Large intestine (tissue), 3 donors: ENCODE measurements around the gene LEMD2. TPM values are rescaled to one million over a fixed set of nuclear protein-coding genes. Genes with fewer than 3 reads are reported as not detected.

Experiments
- DNase-seq, 2 donors: peaks; one replicate each; pipeline versions ENCODE4 v3.0.0 to v3.0.0-alpha.2; 2013
- H3K27ac ChIP-seq: one replicate; pipeline ENCODE4 v1.5.1; 2013; ENCODE audit warnings: low read length
- H3K27me3 ChIP-seq: 2 replicates; pipeline ENCODE4 v1.6.1; 2013; ENCODE audit warnings: low read length; ENCODE audit not compliant: control insufficient read depth, insufficient read depth
- H3K36me3 ChIP-seq: 2 replicates; pipeline ENCODE4 v1.6.1; 2013; ENCODE audit warnings: low read length; ENCODE audit not compliant: control insufficient read depth, insufficient read depth
- H3K4me1 ChIP-seq: one replicate; pipeline ENCODE4 v1.6.1; 2013; ENCODE audit warnings: low read length; ENCODE audit not compliant: control insufficient read depth, insufficient read depth
- H3K4me3 ChIP-seq: one replicate; pipeline ENCODE4 v1.5.1; 2013; ENCODE audit warnings: low read length
- H3K9me3 ChIP-seq: one replicate; pipeline ENCODE4 v1.6.1; 2013; ENCODE audit warnings: mild to moderate bottlenecking, low read depth, low read length, moderate library complexity; ENCODE audit not compliant: control insufficient read depth
- WGBS: methylation state at CpG from one replicate; pipeline ENCODE4 v1.1.5; 2013; ENCODE audit warnings: low lambda C conversion rate; ENCODE audit not compliant: insufficient coverage; 5-methylcytosine and 5-hydroxymethylcytosine counted together
- polyA plus RNA-seq: library from polyadenylated mRNA; unstranded; fragments of 120-200 nt; gene quantifications from one replicate; pipeline ENCODE4 v1.2.1, GENCODE V29; 2013

The LEMD2 gene
- polyA plus RNA-seq, 1 donor = 56.2 TPM

DNA sequence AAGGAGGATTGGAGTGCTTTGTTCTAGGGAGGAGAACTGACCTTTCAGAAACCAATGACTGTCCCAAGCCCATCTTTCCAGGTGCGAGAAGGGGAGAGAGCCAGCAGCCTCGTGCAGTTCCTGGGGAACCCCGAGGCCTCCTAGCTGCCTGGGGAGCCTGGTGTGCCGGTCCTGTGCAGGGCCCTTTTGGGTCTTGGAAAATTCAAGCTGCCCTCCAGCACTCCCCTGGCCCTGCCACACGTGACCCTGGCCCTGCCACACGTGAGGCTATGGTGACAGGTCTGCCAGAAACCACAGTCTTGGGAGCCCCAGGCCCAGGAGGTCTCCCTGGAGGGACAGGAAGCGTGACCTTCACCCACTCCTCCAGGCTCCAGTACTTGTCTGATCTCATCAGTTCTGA is 57.9 kb downstream of the LEMD2 start:
- no peak for DNase-seq
- H3K27ac ChIP-seq = no peak overlapping the region
- no CpG with 5 or more reads among the region's 7 CpGs for WGBS
- H3K27me3 ChIP-seq = no peaks in the 10 kb centered on the region
- no peaks in the 10 kb centered on the region for H3K36me3 ChIP-seq
- H3K4me3 ChIP-seq = no peak overlapping the region
- no peaks in the 10 kb centered on the region for H3K4me1 ChIP-seq
- H3K9me3 ChIP-seq = no peaks in the 10 kb centered on the region

DNA sequence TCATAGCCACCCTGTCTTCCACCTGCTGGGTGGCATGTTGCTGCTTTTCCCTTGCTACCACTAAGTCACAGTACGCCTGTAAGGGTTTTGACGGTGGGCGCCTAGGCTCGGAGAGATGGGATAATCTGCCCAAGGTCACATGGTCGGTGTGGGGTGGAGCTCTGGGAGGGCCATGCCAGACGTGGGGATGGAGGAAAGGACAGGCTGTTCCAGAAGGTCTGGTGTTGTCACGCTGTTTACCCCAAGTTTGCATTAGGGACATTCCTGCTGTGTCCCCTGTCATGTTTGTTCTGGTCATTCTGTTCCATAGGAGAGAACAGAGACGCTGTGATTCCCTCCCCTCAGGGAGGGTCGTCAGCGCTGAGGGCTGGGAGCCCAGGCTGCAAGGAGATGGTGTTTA is 58.3 kb downstream of the LEMD2 start:
- H3K4me3 ChIP-seq = no peak overlapping the region
- no peaks in the 10 kb centered on the region for H3K36me3 ChIP-seq
- H3K27ac ChIP-seq = no peak overlapping the region
- DNase-seq = no peak
- no peaks in the 10 kb centered on the region for H3K27me3 ChIP-seq
- no CpG with 5 or more reads among the region's 10 CpGs for WGBS
- H3K4me1 ChIP-seq = no peaks in the 10 kb centered on the region
- no peaks in the 10 kb centered on the region for H3K9me3 ChIP-seq

DNA sequence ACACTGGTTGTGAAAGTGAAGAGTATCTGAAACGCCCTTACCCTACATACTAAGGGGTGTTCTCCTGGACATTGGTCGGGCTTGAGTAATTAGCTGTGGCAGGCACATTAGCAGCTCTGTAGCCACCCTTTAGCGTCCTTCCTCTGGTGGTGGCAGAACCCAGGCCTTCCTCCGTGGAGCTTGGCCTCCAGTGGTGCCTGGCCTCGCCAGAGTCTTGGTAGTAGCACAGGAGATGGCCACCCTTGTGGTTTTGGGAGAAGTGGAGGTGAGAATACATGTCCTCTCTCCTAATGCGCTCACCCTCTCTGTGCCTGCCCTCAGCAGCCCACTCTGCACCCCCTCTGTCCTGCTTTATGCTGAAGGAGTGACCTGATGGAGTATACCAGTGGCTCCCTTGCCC is 59.9 kb downstream of the LEMD2 start:
- H3K36me3 ChIP-seq = no peaks in the 10 kb centered on the region
- WGBS = no CpG with 5 or more reads among the region's 6 CpGs
- H3K27ac ChIP-seq = no peak overlapping the region
- no peaks in the 10 kb centered on the region for H3K4me1 ChIP-seq
- peaks cover under 1% of the 10 kb centered on the region for H3K27me3 ChIP-seq
- no peaks in the 10 kb centered on the region for H3K9me3 ChIP-seq
- DNase-seq = no peak
- no peak overlapping the region for H3K4me3 ChIP-seq

DNA sequence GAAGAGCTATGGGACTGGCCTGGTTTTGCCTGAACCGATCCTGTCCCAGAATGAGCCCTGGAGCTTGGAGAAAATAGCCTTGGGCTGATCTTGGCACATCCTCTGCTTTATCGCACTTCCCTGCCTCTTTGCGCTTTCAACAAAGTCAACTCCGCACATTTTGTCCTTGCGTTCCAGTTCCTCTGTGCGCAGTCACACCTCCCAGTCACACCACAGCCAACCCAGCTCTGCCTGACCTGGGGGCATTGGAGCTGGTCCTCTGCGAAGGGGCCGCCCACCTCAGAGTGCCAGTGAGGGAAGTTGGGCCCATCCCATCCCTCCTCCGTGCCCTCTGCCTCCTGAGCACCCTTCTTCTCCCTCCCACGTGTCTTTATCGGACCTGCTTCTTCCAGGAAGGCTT is 60.5 kb downstream of the LEMD2 start:
- H3K9me3 ChIP-seq = no peaks in the 10 kb centered on the region
- no peaks in the 10 kb centered on the region for H3K36me3 ChIP-seq
- H3K27me3 ChIP-seq = peaks cover 6% of the 10 kb centered on the region
- WGBS = 100% methylated on average over 1 of the region's 11 CpGs
- DNase-seq = no peak
- no peak overlapping the region for H3K4me3 ChIP-seq
- no peaks in the 10 kb centered on the region for H3K4me1 ChIP-seq
- H3K27ac ChIP-seq = no peak overlapping the region

DNA sequence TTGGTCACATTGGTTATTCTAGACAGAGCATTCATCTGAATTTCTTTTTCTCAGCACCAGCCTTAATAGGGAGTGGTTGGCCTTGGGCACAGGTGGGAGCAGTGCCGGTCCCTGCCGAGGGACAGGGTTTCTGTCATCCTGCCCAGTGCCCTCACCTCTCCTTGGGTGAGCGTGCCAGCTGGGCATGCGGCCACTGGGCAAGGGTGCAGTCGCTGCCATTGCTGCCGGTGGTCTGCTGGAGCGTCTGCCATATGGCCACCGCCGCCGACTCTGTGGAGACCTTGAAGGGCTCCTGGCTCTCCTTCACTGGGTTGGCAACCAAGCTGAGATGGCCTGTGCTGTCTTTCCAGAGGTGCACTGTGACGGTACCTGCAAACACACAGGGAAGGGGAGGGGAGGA is 61.0 kb downstream of the LEMD2 start:
- Histone ChIP-seq H3K4me3 (no peak overlapping the region), H3K27ac (no peak overlapping the region), H3K36me3 (no peaks in the 10 kb centered on the region), H3K9me3 (no peaks in the 10 kb centered on the region), H3K27me3 (peaks cover 7% of the 10 kb centered on the region), H3K4me1 (no peaks in the 10 kb centered on the region)
- WGBS = no CpG with 5 or more reads among the region's 11 CpGs
- DNase-seq = no peak

DNA sequence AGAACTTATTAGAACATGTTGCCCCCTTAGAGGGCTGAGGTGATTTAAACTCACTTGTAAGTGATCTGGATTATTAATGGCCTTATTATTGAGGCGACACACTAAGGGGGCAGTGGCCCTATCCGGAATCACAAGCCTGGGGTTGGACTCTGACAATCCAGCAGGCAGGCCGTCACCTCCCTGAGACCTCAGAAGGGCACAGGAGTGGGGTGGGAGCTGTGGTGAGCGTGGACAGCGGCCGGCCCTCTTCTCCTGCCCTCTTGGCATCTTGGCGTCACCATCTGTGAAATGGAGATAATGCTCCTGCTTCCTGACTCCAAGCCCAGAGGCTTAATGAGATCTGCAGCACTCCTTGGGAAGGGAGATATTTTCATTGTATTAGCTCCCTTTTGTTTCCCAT is 61.8 kb downstream of the LEMD2 start:
- Histone ChIP-seq H3K27ac (no peak overlapping the region), H3K9me3 (no peaks in the 10 kb centered on the region), H3K27me3 (peaks cover 13% of the 10 kb centered on the region), H3K36me3 (no peaks in the 10 kb centered on the region), H3K4me1 (no peaks in the 10 kb centered on the region), H3K4me3 (no peak overlapping the region)
- no CpG with 5 or more reads among the region's 7 CpGs for WGBS
- DNase-seq = no peak

DNA sequence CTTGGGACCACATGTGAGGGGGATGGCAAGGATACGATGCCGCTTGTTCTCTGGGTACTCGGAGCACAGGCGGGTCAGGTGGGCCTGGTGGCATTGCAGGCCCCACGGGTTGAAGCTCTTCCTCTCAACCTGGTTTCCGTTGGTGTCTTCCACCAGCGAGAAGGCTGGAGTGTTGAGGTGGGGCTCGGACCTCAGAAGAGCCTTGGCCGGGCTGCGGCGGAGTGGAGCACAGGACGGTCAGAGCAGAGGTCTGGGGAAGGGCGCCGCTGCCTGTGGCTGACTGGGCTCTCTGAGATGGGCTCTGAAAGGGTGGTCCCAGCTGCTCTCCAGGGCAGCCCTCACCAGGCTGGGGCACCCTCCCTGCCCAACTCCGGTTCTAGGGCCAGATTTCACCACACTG is 62.2 kb downstream of the LEMD2 start:
- Histone ChIP-seq H3K27me3 (peaks cover 15% of the 10 kb centered on the region), H3K27ac (no peak overlapping the region), H3K36me3 (no peaks in the 10 kb centered on the region), H3K9me3 (no peaks in the 10 kb centered on the region), H3K4me1 (no peaks in the 10 kb centered on the region), H3K4me3 (no peak overlapping the region)
- DNase-seq = no peak
- WGBS = no CpG with 5 or more reads among the region's 15 CpGs

DNA sequence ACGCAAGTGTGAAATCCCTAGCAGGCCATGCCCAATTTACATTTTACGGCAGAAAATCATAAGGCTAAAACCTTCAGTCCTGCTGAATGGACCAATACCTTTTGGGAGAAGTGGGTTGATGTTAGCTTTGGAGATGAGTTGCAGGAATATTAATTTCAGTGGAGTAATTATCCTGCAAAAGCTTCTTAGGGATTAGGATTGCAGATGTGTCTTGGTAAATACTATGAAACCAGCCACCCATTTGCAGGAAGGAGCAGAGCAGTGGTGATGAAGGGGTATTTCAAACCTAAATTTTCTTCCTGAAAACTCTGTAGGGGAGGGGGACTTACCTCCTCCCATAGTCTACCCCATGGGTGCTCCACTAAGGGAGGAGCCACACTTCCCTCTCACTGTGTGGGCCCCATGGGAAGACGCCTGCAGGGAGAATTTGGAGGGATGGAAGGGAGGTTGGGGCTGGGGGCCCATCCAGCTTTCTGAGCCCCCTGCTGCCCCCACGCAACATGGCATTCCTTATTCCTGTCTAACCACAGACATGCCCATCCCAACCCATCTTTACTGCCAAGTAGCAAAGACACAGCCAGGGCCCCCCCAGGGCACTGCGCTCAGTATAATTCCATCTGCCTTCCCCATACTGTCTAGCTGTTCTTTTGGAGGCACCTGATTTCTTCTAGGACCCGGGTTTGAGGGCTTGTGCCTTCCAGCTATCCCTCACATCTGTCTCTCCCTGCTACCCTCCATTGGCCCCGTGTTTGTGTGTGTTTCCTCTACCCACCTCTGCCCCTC is 62.8 kb downstream of the LEMD2 start:
- no peak overlapping the region for H3K27ac ChIP-seq
- H3K4me1 ChIP-seq = no peaks in the 10 kb centered on the region
- H3K4me3 ChIP-seq = no peak overlapping the region
- DNase-seq = no peak
- H3K9me3 ChIP-seq = no peaks in the 10 kb centered on the region
- H3K36me3 ChIP-seq = no peaks in the 10 kb centered on the region
- peaks cover 15% of the 10 kb centered on the region for H3K27me3 ChIP-seq
- 67% methylated on average over 1 of the region's 7 CpGs for WGBS

DNA sequence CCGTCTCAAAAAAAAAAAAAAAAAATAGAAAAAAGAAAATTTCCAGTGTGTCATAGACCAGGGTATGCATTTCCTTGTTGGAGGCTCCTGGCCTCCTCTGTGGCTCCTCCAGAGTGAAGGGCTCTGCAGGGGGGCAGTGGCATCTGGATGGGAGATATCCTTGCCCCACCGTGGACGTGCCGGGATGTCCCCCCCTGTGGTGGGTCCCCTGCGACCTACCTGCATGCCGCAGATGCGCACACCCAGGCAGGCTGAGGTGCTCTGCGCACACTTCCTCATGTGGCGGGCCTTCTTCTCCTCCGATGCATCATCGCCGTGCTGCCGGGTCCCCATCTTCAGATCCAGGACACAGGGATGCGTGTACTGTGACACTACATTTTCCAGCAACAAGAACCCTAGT is 63.7 kb downstream of the LEMD2 start:
- DNase-seq = no peak
- WGBS = no CpG with 5 or more reads among the region's 14 CpGs
- Histone ChIP-seq H3K4me1 (no peaks in the 10 kb centered on the region), H3K4me3 (no peak overlapping the region), H3K36me3 (no peaks in the 10 kb centered on the region), H3K27me3 (peaks cover 18% of the 10 kb centered on the region), H3K27ac (no peak overlapping the region), H3K9me3 (no peaks in the 10 kb centered on the region)

DNA sequence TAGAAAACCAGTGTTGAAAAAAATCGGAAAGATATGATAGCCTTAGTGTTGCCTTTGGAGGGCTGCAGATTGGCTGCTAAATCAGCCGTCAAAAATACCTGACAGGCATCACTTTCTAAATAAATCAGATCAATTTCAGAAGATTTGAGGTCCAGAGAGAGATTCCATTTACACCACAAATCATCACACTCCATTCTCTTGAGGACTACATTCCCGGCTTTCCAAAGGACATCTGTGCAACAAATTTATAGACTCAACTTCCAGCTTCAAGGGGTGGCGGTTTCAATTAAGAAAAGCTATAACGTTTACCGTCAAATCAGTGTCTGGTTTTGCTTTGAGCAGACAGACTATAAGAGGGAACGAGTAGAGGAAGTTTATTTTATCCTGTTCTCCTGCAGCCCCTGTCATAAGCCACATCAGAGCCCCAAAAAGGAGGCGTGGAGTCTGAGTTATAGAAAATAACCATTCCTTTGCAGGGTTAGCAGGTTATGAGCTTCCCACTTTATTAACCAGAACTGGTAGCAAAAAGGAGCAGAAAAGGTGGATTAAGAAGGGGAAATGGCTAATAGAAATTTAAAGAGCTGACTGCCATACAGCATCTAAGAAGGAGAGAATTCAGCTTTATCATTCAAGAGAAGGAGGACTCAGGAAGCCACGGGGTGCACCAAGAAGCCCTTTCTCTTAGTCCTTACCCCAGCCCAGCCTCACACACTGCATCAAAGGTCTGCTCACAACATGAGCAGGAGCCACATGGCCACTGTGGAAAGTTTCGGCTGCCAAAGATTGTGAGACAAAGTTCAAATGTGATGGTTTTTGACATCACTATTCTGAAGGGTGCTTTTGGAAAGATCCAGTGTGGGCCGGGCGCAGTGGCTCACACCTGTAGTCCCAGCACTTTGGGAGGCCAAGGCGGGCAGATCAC is 64.6 kb downstream of the LEMD2 start:
- no peaks in the 10 kb centered on the region for H3K4me1 ChIP-seq
- H3K27ac ChIP-seq = no peak overlapping the region
- no peak for DNase-seq
- H3K27me3 ChIP-seq = peaks cover 18% of the 10 kb centered on the region
- H3K4me3 ChIP-seq = no peak overlapping the region
- 100% methylated on average over 1 of the region's 13 CpGs for WGBS
- no peaks in the 10 kb centered on the region for H3K36me3 ChIP-seq
- no peaks in the 10 kb centered on the region for H3K9me3 ChIP-seq
